ENCODE measurements around the gene DNAJC8. TPM values are rescaled to one million over a fixed set of nuclear protein-coding genes. Genes with fewer than 3 reads are reported as not detected.
A peak's percentile ranks its signal among the peaks of the same experiment; 100 is the strongest.

Gene DNAJC8
- total RNA-seq, 4 donors from 2014 or later = 27.4 to 55.1 (median 48.9) TPM

- H3K27ac ChIP-seq = peak overlapping the region; percentile 92 to 95 (median 93)
- H3K27me3 ChIP-seq = no peaks in the 10 kb centered on the region
- intact Hi-C loops (cut with DNase I) = no loop called here
- H3K36me3 ChIP-seq = no peaks in the 10 kb centered on the region
- TF ChIP-seq POLR2A (IDR thresholded peaks at IDR 0.05) = no peak
- TF ChIP-seq CTCF (IDR thresholded peaks at IDR 0.05) = no peak
- WGBS, 2 donors = 5 to 13% methylated on average over 1 to 5 of the region's 66 CpGs
- H3K4me1 ChIP-seq = peaks cover 12 to 47% (median 17%) of the 10 kb centered on the region in 3 donors
- H3K9me3 ChIP-seq = no peaks in the 10 kb centered on the region
- DNase-seq = no peak
- H3K4me3 ChIP-seq = peak overlapping the region; percentile 83 to 98 (median 92)
Measured at GRCh38 chr1:28259934-28260802, 27.3 kb upstream of the DNAJC8 start.

DNA sequence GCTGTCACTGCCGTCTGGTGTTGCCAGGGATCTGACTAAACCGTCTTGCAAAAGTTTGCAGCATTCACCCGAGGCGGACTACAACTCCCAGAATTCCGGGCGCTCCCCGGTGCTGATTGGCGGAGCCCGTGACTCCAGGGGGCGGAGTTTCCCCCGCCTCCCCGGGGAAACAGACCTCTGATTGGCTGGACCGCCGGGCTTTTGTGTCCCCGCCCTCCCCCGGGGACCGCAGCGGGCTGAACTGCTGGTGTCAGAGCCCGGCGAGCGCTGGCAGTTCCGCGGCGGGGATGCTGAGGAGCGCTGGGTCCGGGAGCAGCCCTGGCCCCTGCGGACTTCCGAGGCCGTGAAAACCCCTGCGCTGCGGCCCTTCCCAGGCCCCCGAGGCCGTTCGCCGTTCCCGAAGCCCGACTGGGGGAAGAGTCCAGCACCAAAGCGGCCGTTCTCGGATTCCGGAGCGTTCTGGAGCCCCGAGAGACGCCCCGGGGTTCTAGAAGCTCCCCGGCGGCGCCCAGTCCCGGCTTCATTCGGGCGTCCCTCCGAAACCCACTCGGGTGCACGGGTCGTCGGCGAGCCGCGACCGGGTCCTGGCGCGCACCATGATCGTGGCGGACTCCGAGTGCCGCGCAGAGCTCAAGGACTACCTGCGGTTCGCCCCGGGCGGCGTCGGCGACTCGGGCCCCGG lies 26.6 kb upstream of the DNAJC8 start, which contains the start of gene SESN2:
Gene SESN2 (plus strand): TSS at position 267 of the 682 bp plus-strand sequence. CDS start 330 bp downstream, at position 597.
- Histone ChIP-seq H3K27me3 (no peaks in the 10 kb centered on the region), H3K4me3 (peak within 1 kb of the TSS; percentile 83 to 98 (median 92)), H3K36me3 (no peaks in the 10 kb centered on the region), H3K27ac (peak within 1 kb of the TSS; percentile 92 to 95 (median 93)), H3K4me1 (peaks cover 12 to 42% (median 17%) of the 10 kb centered on the region in 3 donors), H3K9me3 (no peaks in the 10 kb centered on the region)
- TF ChIP-seq POLR2A (IDR thresholded peaks at IDR 0.05) (peak in 3 of 4 donors; percentile 92 to 99 (median 98)), CTCF (IDR thresholded peaks at IDR 0.05) (peak in 2 of 6 experiments; percentile 13 to 19)
- intact Hi-C loops (cut with DNase I) = no loop called here
- DNase-seq = peak; percentile 88
- 0% methylated on average over 1 of the region's 76 CpGs; no CpG with 5 or more reads in 1 of the 2 donors for WGBS, 2 donors

DNA sequence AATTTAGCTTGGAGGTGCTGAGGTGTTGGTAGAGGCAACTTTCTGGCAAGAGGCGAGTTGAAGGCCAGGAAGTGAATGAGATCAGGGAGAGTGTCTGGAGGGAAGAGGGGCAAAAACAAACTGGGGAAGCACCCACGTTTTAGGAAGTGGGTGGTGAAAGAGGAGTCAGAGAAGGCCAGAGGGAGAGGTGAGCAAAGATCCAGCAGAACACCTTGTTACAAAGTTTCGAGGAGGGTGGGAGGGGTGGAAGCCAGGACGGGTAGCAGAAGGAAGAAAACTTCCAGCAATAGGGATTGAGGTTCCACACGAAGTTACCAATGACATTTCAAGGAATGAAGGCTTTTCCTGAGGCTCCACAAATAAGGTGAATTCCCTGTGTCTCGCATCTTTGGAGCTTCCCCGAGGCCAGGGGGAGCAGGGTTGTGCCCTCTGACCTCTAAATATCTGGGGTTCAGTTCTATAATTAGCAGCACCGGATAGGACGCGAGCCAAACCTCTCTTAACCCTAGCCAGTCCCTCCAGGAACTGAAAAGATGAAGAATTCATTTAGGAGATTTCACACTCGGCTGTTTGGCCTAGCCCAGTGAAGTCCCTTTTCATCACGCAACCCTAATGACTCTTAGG lies 25.9 kb upstream of the DNAJC8 start:
- Histone ChIP-seq H3K4me1 (peaks cover 12 to 42% (median 17%) of the 10 kb centered on the region in 3 donors), H3K9me3 (no peaks in the 10 kb centered on the region), H3K27me3 (no peaks in the 10 kb centered on the region), H3K27ac (peak overlapping the region; percentile 75 to 95 (median 92)), H3K36me3 (no peaks in the 10 kb centered on the region), H3K4me3 (peak overlapping the region; percentile 83 to 98 (median 92))
- no peak for DNase-seq
- TF ChIP-seq CTCF (IDR thresholded peaks at IDR 0.05) (no peak), POLR2A (IDR thresholded peaks at IDR 0.05) (no peak)
- intact Hi-C loops (cut with DNase I) = no loop called here
- 8 to 10% methylated on average over 10 to 11 of the region's 12 CpGs for WGBS, 2 donors

DNA sequence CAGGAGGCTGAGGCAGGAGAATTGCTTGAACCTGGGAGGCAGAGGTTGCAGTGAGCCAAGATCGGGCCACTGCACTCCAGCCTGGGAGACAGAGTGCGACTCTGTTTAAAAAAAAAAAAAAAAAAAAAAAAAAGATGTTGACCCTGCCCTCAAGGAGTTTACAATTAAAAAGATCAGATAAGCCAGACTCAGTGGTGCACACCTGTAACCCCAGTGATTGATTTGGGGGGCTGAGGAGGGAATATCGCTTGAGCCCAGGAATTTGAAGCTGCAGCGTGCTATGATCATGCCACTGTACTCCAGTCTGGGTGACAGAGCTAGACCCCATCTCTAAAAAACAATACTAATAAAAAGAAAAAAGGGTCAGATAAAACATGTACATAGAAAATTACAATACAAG lies 24.9 kb upstream of the DNAJC8 start:
- Histone ChIP-seq H3K27ac (no peak overlapping the region), H3K4me3 (no peak overlapping the region), H3K4me1 (peaks cover 12 to 35% (median 17%) of the 10 kb centered on the region in 3 donors), H3K36me3 (no peaks in the 10 kb centered on the region), H3K27me3 (no peaks in the 10 kb centered on the region), H3K9me3 (no peaks in the 10 kb centered on the region)
- intact Hi-C loops (cut with DNase I) = no loop called here
- no peak for TF ChIP-seq POLR2A (IDR thresholded peaks at IDR 0.05)
- no peak for TF ChIP-seq CTCF (IDR thresholded peaks at IDR 0.05)
- DNase-seq = no peak
- 99 to 100% methylated on average over 4 of the region's 4 CpGs for WGBS, 2 donors
